ENCODE results near the gene TNRC6C. TPM values are rescaled to one million over a fixed set of nuclear protein-coding genes. Genes with fewer than 3 reads are reported as not detected.
A peak's percentile ranks its signal among the peaks of the same experiment; 100 is the strongest.

The TNRC6C gene, protein sequence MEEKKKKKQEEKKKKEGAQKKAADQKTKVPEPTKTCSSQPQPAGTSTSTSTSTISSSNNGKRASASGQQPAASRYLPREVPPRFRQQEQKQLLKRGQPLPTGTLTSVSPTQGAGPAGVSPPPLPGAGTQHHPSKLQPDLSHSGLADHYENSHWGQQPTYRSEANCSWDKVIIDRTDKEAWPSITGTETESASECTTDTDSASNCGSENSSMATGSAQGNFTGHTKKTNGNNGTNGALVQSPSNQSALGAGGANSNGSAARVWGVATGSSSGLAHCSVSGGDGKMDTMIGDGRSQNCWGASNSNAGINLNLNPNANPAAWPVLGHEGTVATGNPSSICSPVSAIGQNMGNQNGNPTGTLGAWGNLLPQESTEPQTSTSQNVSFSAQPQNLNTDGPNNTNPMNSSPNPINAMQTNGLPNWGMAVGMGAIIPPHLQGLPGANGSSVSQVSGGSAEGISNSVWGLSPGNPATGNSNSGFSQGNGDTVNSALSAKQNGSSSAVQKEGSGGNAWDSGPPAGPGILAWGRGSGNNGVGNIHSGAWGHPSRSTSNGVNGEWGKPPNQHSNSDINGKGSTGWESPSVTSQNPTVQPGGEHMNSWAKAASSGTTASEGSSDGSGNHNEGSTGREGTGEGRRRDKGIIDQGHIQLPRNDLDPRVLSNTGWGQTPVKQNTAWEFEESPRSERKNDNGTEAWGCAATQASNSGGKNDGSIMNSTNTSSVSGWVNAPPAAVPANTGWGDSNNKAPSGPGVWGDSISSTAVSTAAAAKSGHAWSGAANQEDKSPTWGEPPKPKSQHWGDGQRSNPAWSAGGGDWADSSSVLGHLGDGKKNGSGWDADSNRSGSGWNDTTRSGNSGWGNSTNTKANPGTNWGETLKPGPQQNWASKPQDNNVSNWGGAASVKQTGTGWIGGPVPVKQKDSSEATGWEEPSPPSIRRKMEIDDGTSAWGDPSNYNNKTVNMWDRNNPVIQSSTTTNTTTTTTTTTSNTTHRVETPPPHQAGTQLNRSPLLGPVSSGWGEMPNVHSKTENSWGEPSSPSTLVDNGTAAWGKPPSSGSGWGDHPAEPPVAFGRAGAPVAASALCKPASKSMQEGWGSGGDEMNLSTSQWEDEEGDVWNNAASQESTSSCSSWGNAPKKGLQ (N-terminal part only)
- total RNA-seq = 10 to 100 TPM; 15.8 to 30.3 (median 27.7) TPM

- 0% methylated on average over 4 of the region's 105 CpGs; no CpG with 5 or more reads in 1 of the 2 donors for WGBS, 2 donors (ENCODE audit: low coverage in 1 of 2)
- Histone ChIP-seq H3K27ac (peak within 1 kb of the TSS; percentile 75 to 100 (median 92)), H3K27me3 (no peaks in the 10 kb centered on the region), H3K4me3 (peak within 1 kb of the TSS; percentile 69 to 89), H3K36me3 (no peaks in the 10 kb centered on the region), H3K4me1 (peaks cover 9 to 42% (median 19%) of the 10 kb centered on the region in 3 donors), H3K9me3 (no peaks in the 10 kb centered on the region)
- ATAC-seq = peak; percentile 95
- TF ChIP-seq CTCF (IDR thresholded peaks at IDR 0.05) (peak in 2 of 4 experiments; percentile 28 to 33), POLR2A (IDR thresholded peaks at IDR 0.05) (peak; percentile 100), EP300 (IDR thresholded peaks at IDR 0.05) (no peak), POLR2AphosphoS5 (IDR thresholded peaks at IDR 0.05) (peak; percentile 100)
These were observed at the start of gene TNRC6C for GRCh38 chr17:77957857-77958715. Gene TNRC6C (plus strand): TSS chr17:77958703. CDS start chr17:78004207, 45,504 bp downstream.

DNA sequence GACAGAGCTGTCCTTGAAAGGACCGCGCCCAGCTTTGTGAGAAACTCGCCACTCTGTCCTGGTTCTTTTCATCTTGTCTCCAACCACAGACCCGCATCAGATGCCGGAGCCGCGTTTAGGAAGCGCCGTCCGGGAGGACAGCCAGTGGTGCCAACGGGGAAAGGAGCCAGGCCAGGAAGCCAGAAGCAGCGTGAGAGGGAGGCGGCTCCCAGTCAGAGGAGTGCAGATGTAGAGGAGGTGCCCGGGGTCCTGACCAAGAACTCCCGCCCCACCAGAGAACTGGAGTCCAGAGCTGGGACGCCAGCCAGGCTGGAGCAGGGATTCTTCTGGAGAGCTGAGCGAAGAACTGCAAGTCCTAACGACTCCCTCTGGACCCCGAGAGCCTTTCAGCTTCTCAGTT, 49.3 kb upstream of the TNRC6C start:
- Histone ChIP-seq H3K9me3 (no peaks in the 10 kb centered on the region), H3K4me3 (no peak overlapping the region), H3K4me1 (peaks cover 0 to 14% (median 0%) of the 10 kb centered on the region in 3 donors), H3K27me3 (peaks cover 25% of the 10 kb centered on the region), H3K36me3 (no peaks in the 10 kb centered on the region), H3K27ac (no peak overlapping the region)
- ATAC-seq = peak; percentile 51
- WGBS, 2 donors (ENCODE audit: low coverage in 1 of 2) = 32% methylated on average over 3 of the region's 19 CpGs; no CpG with 5 or more reads in 1 of the 2 donors
- TF ChIP-seq POLR2AphosphoS5 (IDR thresholded peaks at IDR 0.05) (no peak), CTCF (IDR thresholded peaks at IDR 0.05) (no peak), EP300 (IDR thresholded peaks at IDR 0.05) (no peak), POLR2A (IDR thresholded peaks at IDR 0.05) (no peak)

GRCh38 chr17:77909816-77910215, 48.7 kb upstream of the TNRC6C start:
- Histone ChIP-seq H3K36me3 (no peaks in the 10 kb centered on the region), H3K27me3 (peaks cover 30% of the 10 kb centered on the region), H3K9me3 (no peaks in the 10 kb centered on the region), H3K4me3 (no peak overlapping the region), H3K27ac (no peak overlapping the region), H3K4me1 (peaks cover 0 to 17% (median 0%) of the 10 kb centered on the region in 3 donors)
- WGBS, 2 donors (ENCODE audit: low coverage in 1 of 2) = 80 to 100% methylated on average over 3 to 9 of the region's 13 CpGs
- TF ChIP-seq POLR2AphosphoS5 (IDR thresholded peaks at IDR 0.05) = no peak
- ATAC-seq = no peak

DNA sequence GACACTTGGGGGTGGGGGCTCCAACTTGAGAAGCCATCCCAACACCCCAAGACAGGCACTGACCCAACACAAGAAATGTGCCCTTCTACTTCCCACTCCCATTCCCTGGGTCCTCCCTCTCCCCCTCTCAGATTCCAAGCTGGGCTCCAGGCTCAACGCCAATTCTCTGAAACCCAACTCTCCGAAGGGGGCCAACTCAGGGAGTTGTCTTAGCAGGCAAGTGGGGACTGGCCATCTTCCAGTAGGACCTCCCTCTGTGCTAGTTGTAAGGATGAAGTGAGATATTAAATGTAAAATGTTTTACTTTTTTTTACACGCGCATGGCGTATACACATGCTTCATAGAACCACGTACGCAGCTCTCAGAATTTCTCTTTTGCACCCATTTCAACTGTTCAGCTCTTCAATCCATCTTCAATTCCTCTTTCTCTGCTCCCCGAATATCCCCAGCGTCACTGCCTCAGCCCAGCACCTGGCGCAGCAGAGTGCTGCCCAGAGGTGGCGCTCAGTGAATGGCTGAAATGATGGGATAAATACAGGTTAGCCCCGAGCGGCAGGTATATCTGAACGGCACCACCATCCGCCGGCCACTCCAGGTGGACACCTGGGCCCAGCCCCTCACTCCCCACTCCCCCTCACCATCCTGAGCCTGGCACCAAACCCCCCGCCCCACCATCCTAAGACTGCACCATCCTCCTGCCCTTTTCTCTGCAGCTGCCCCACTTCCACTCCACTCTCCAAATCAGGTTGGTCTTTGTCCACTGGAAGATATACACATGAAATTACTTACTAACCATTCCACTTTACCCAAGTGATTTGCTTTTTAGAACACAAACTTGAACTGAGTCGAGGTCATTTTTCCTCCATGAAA, 43.9 kb upstream of the TNRC6C start:
- H3K4me1 ChIP-seq = peaks cover 0 to 11% (median 0%) of the 10 kb centered on the region in 3 donors
- 18 to 25% methylated on average over 7 to 18 of the region's 18 CpGs for WGBS, 2 donors (ENCODE audit: low coverage in 1 of 2)
- H3K4me3 ChIP-seq = no peak overlapping the region
- no peaks in the 10 kb centered on the region for H3K9me3 ChIP-seq
- no peak for ATAC-seq
- no peak overlapping the region for H3K27ac ChIP-seq
- TF ChIP-seq POLR2A (IDR thresholded peaks at IDR 0.05) = no peak
- TF ChIP-seq EP300 (IDR thresholded peaks at IDR 0.05) = no peak
- TF ChIP-seq POLR2AphosphoS5 (IDR thresholded peaks at IDR 0.05) = no peak
- no peak for TF ChIP-seq CTCF (IDR thresholded peaks at IDR 0.05)
- H3K36me3 ChIP-seq = no peaks in the 10 kb centered on the region
- peaks cover 38% of the 10 kb centered on the region for H3K27me3 ChIP-seq
